ENCODE measurements around the gene THOC6.

Gene THOC6

DNA sequence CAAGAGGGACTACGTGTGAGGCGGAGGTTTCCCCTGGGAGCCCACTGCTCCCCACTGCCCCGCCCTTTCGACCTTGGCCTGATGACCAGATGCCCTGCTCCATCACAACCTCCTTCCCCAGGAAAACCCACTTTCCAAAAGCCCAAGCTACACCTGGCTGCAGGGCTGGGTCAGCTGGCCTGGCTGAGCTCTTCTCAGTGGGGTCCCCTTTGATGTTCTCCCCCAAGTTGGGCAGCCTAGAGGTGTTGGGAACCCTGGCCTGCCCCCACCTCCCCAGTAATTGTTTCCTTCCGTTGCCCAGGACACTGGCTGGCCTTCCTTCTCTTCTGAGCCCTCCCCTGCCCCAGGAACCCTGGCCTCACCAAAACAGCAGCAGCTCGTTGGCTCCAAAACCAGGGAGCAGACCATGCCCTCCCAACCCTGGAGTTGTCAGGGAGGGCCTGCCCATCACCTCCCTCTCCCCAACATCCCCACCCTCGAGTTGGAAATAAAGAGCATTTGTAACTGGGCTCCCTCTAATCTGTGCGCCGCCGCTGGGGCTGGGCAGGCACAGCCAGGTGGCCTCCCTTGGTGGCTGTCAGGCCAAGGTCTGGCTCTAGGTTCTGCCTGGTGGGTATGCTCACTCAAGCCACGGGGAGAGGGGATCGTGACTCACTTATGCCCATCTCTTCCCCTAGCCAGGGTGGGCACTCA is 9.7 kb upstream of the THOC6 start:
- DNase-seq, result no peak
- TF ChIP-seq EZH2 (optimal IDR thresholded peaks at IDR 0.05; ENCODE audit: low read depth, low read length), result no peak
- no peak for TF ChIP-seq EZH2phosphoT487 (IDR thresholded peaks at IDR 0.05; ENCODE audit: low read length)
- TF ChIP-seq, protein P1, sequence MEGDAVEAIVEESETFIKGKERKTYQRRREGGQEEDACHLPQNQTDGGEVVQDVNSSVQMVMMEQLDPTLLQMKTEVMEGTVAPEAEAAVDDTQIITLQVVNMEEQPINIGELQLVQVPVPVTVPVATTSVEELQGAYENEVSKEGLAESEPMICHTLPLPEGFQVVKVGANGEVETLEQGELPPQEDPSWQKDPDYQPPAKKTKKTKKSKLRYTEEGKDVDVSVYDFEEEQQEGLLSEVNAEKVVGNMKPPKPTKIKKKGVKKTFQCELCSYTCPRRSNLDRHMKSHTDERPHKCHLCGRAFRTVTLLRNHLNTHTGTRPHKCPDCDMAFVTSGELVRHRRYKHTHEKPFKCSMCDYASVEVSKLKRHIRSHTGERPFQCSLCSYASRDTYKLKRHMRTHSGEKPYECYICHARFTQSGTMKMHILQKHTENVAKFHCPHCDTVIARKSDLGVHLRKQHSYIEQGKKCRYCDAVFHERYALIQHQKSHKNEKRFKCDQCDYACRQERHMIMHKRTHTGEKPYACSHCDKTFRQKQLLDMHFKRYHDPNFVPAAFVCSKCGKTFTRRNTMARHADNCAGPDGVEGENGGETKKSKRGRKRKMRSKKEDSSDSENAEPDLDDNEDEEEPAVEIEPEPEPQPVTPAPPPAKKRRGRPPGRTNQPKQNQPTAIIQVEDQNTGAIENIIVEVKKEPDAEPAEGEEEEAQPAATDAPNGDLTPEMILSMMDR (IDR thresholded peaks at IDR 0.05; ENCODE audit: low read length), result no peak
- Histone ChIP-seq H3K9ac (ENCODE audit: low read length) (no peak overlapping the region), H3K27ac (ENCODE audit: low read length) (no peak overlapping the region), H4K20me1 (ENCODE audit: insufficient read depth, low read length) (no peaks in the 10 kb centered on the region), H3F3A (ENCODE audit: insufficient read depth, low read length) (no peaks in the 10 kb centered on the region), H3K9me3 (replicated peaks; ENCODE audit: insufficient read depth, low read length) (no peaks in the 10 kb centered on the region), H3K36me3 (replicated peaks; ENCODE audit: insufficient read depth, low read length) (no peaks in the 10 kb centered on the region), H3K4me3 (ENCODE audit: low read length) (no peak overlapping the region), H3K4me2 (ENCODE audit: low read depth, low read length) (no peak overlapping the region), H3K9me2 (replicated peaks; ENCODE audit: insufficient read depth, low read length) (no peaks in the 10 kb centered on the region), H3K4me1 (ENCODE audit: low read length) (0 out of 2 replicates have a peak, but pooled peaks cover 6% of the 10 kb centered on the region), H3K27me3 (replicated peaks; ENCODE audit: insufficient read depth, low read length) (peaks cover 92% of the 10 kb centered on the region), H2AFZ (ENCODE audit: low read length) (no peak overlapping the region), H3K79me2 (ENCODE audit: low read length) (no peaks in the 10 kb centered on the region)

DNA sequence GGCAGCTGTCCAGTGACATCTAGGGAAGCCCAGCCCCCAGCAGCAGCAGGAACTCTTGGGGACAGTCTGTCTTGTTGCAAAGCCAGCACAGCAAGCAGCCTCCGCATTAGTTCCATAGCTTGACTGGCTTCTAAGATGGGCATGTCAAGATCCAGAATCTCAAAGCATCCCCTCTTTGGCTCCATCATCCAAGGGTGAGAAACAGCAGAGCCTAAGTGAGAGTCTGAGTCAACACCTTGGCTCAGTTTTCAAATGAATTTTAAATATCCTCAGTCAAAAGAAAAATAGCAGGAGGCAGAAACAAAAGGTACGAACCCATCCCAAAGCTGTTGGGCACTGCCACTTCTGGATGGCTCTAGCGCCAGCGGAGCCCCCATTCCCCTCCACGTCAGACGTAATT is 8.9 kb upstream of the THOC6 start:
- no peak overlapping the region for H3K4me2 ChIP-seq (ENCODE audit: low read depth, low read length)

DNA sequence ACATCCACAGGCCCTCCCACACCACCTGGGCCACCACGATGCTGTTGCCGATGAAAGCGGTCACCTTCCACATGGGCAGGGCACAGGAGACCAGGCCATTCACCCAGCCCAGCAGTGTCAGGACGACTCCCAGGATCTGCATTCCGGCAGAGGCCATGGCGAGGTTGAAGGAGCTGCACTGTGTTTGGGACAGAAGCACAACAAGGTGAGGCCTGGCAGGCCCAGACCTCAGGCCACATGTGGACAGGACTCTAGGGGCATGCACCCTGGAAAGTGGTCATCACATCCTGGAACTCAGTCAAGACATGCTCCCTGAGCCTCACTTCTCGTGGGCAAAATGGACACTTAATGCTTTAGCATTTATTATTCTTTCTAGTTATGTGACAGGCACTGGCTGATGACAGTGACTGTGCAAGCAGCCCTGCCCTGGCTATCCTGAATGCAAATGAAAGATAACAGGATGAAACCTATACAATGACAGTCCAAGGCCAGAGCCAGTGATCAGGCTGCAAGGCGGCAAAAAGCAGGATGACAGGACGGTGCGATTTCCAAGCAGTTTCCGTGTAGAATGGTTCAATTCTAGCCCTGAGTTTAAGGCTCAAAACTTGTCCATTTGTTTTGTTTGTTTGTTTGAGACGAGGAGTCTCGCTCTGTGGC is 7.8 kb upstream of the THOC6 start:
- no peak overlapping the region for H3K4me3 ChIP-seq (ENCODE audit: low read length)
- H2AFZ ChIP-seq (ENCODE audit: low read length), result no peak overlapping the region
- H3K9me3 ChIP-seq (replicated peaks; ENCODE audit: insufficient read depth, low read length), result no peaks in the 10 kb centered on the region
- no peak overlapping the region for H3K27ac ChIP-seq (ENCODE audit: low read length)
- no peak overlapping the region for H3K4me2 ChIP-seq (ENCODE audit: low read depth, low read length)
- 0 out of 2 replicates have a peak, but pooled peaks cover 10% of the 10 kb centered on the region for H3K4me1 ChIP-seq (ENCODE audit: low read length)
- H3F3A ChIP-seq (ENCODE audit: insufficient read depth, low read length), result no peaks in the 10 kb centered on the region
- H3K9ac ChIP-seq (ENCODE audit: low read length), result no peak overlapping the region
- H3K36me3 ChIP-seq (replicated peaks; ENCODE audit: insufficient read depth, low read length), result no peaks in the 10 kb centered on the region
- no peak for DNase-seq
- H4K20me1 ChIP-seq (ENCODE audit: insufficient read depth, low read length), result no peaks in the 10 kb centered on the region
- H3K27me3 ChIP-seq (replicated peaks; ENCODE audit: insufficient read depth, low read length), result peaks cover 78% of the 10 kb centered on the region
- no peaks in the 10 kb centered on the region for H3K79me2 ChIP-seq (ENCODE audit: low read length)
- TF ChIP-seq EZH2 (optimal IDR thresholded peaks at IDR 0.05; ENCODE audit: low read depth, low read length), result no peak
- TF ChIP-seq, protein P1 (IDR thresholded peaks at IDR 0.05; ENCODE audit: low read length), result no peak
- TF ChIP-seq EZH2phosphoT487 (IDR thresholded peaks at IDR 0.05; ENCODE audit: low read length), result no peak
- no peaks in the 10 kb centered on the region for H3K9me2 ChIP-seq (replicated peaks; ENCODE audit: insufficient read depth, low read length)

More for the DNA sequence above, 8.9 kb upstream of the THOC6 start:
- Histone ChIP-seq H3K27ac (ENCODE audit: low read length) (no peak overlapping the region), H3K79me2 (ENCODE audit: low read length) (no peaks in the 10 kb centered on the region), H3K36me3 (replicated peaks; ENCODE audit: insufficient read depth, low read length) (no peaks in the 10 kb centered on the region), H3K9ac (ENCODE audit: low read length) (no peak overlapping the region), H3K4me3 (ENCODE audit: low read length) (no peak overlapping the region), H3K4me1 (ENCODE audit: low read length) (0 out of 2 replicates have a peak, but pooled peaks cover 6% of the 10 kb centered on the region), H3F3A (ENCODE audit: insufficient read depth, low read length) (no peaks in the 10 kb centered on the region), H3K9me2 (replicated peaks; ENCODE audit: insufficient read depth, low read length) (no peaks in the 10 kb centered on the region), H4K20me1 (ENCODE audit: insufficient read depth, low read length) (no peaks in the 10 kb centered on the region), H2AFZ (ENCODE audit: low read length) (no peak overlapping the region), H3K27me3 (replicated peaks; ENCODE audit: insufficient read depth, low read length) (peaks cover 87% of the 10 kb centered on the region), H3K9me3 (replicated peaks; ENCODE audit: insufficient read depth, low read length) (no peaks in the 10 kb centered on the region)
- TF ChIP-seq EZH2 (optimal IDR thresholded peaks at IDR 0.05; ENCODE audit: low read depth, low read length) (no peak), EZH2phosphoT487 (IDR thresholded peaks at IDR 0.05; ENCODE audit: low read length) (no peak)
- TF ChIP-seq, protein P1 (IDR thresholded peaks at IDR 0.05; ENCODE audit: low read length), result no peak
- DNase-seq, result no peak
